ENCODE measurements around the gene PTPN9. TPM values are rescaled to one million over a fixed set of nuclear protein-coding genes. Genes with fewer than 3 reads are reported as not detected.

PTPN9 gene
- total RNA-seq, 1 experiment from 2014 or later: 31.6 TPM

DNA sequence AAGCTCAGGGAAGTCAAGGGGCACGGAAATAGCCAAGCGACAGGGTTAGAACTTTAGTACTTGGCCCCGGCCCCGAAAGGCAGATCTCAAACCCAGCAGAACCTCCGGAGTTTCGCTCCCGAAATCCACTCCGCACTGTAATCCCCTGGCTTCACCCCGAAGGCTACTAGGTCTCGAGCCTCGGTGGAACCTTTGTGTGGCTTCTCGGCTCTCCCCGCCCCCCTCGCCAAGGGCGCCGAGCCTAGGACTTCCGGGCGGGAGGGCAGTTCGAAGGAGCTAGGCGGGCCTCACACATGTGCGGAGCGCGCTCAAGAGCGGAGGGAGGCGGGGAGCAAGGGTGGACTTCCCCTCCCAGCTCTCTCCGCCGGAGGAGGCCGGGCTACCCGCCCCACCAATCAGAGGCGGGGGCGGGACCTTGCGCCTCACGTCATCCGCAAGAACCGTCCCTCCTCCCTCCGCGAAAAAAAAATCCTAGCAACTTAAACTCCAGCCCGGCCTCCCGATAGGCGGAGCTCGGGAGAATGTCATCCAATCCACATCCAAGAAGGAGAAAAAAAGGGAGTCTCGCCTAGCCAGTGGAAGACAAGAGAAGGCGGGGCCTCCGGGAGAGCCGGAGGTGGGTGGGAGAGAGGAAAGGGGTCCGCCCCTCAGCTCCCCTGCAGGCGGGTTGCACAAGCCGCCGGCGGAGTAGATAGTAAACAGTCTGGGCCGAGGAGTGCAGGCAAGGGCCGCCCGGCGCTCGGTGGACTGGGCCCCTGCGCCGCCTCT, 125.2 kb downstream of the PTPN9 start:
- POLR2A ChIA-PET: interaction anchor here (0.6 to 9.2 kb wide), 33 partner anchors 10 to 587 kb away, joined by 3 to 245 read pairs (median 5); partner anchors contain the start of genes C15orf39, IMP3, MAN2C1 and PPCDC
- intact Hi-C loops (cut with micrococcal nuclease): loop anchor here (2.0 to 5.0 kb wide), 4 partner anchors 85 to 187 kb away; partner anchors contain the start of genes IMP3, MAN2C1, PTPN9 and SNUPN
- Mint-ChIP-seq H3K36me3 (ENCODE audit: insufficient read depth, unreplicated experiment) (peaks cover 18% of the 10 kb centered on the region), H3K9me3 (ENCODE audit: unreplicated experiment) (no peaks in the 10 kb centered on the region), H3K27me3 (ENCODE audit: insufficient read depth, unreplicated experiment) (no peaks in the 10 kb centered on the region), H3K4me3 (ENCODE audit: unreplicated experiment) (peak overlapping the region; percentile 89), H3K27ac (ENCODE audit: low read depth, unreplicated experiment) (peak overlapping the region; percentile 85), H3K4me1 (ENCODE audit: insufficient read depth, unreplicated experiment) (peaks cover 22% of the 10 kb centered on the region)
- CTCF ChIA-PET: interaction anchor here (0.5 to 1.5 kb wide), 7 partner anchors 11 to 387 kb away, joined by 3 to 6 read pairs (median 3); partner anchors contain the start of gene IMP3
- BruUV-seq (replicated peaks): no TSS peak
- TF ChIP-seq, protein P1, sequence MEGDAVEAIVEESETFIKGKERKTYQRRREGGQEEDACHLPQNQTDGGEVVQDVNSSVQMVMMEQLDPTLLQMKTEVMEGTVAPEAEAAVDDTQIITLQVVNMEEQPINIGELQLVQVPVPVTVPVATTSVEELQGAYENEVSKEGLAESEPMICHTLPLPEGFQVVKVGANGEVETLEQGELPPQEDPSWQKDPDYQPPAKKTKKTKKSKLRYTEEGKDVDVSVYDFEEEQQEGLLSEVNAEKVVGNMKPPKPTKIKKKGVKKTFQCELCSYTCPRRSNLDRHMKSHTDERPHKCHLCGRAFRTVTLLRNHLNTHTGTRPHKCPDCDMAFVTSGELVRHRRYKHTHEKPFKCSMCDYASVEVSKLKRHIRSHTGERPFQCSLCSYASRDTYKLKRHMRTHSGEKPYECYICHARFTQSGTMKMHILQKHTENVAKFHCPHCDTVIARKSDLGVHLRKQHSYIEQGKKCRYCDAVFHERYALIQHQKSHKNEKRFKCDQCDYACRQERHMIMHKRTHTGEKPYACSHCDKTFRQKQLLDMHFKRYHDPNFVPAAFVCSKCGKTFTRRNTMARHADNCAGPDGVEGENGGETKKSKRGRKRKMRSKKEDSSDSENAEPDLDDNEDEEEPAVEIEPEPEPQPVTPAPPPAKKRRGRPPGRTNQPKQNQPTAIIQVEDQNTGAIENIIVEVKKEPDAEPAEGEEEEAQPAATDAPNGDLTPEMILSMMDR (IDR thresholded peaks at IDR 0.05; ENCODE audit: unreplicated experiment): no peak
- peak; percentile 100 for DNase-seq (ENCODE audit: unreplicated experiment)

DNA sequence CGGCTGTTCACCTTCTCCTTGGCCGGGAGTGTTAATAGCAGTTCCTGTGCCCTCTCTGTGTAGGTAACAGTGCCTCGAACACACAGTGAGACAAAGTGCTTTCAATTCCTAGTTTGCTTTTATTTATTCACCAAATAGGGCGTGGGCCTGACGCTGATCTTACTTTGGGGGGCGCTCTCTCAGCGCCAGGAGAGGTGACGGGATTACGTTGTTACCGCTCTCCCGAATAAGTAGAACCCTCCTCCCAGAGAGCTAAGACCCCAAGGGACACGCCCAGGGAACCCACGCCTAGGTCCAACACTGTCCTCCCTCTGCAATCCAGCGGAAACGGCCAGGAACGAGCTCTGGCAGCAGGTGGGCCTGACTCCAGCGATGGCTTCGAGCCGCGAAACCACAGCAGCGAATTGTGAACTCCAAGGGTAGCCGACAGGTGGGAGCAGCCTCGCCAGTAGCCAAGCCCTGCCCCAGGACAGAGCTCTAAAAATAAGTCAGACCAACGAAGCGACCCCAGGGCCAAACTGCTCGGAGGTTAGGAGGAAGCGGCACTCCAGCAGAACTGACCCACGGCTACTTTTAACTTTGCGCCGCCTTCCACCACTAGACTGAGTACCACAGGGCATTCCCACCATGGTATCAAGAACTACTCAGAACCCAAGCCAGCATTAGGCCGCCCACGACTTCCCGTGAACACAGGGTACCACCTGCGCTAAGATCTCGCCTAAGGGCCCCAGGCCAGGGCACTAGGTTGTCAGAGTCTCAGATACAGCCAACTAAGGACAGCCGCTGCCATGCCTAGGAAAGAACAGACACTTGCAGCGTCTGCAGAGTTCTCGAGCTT, 126.0 kb downstream of the PTPN9 start:
- POLR2A ChIA-PET: interaction anchor here (0.6 to 9.2 kb wide), 29 partner anchors 10 to 837 kb away, joined by 3 to 245 read pairs (median 6); partner anchors contain the start of genes C15orf39, IMP3, MAN2C1 and PTPN9
- DNase-seq (ENCODE audit: unreplicated experiment): peak; percentile 52
- BruUV-seq (replicated peaks): TSS peak; percentile 64
- H3K27me3 Mint-ChIP-seq (ENCODE audit: insufficient read depth, unreplicated experiment): no peaks in the 10 kb centered on the region
- peak overlapping the region; percentile 85 for H3K27ac Mint-ChIP-seq (ENCODE audit: low read depth, unreplicated experiment)
- peaks cover 23% of the 10 kb centered on the region for H3K4me1 Mint-ChIP-seq (ENCODE audit: insufficient read depth, unreplicated experiment)
- no peaks in the 10 kb centered on the region for H3K9me3 Mint-ChIP-seq (ENCODE audit: unreplicated experiment)
- CTCF ChIA-PET: interaction anchor here (0.6 to 1.5 kb wide), 6 partner anchors 10 to 276 kb away, joined by 3 to 5 read pairs (median 3); partner anchors contain the start of genes IMP3 and MAN2C1
- peaks cover 18% of the 10 kb centered on the region for H3K36me3 Mint-ChIP-seq (ENCODE audit: insufficient read depth, unreplicated experiment)
- TF ChIP-seq, protein P1 (IDR thresholded peaks at IDR 0.05; ENCODE audit: unreplicated experiment): no peak
- intact Hi-C loops (cut with micrococcal nuclease): loop anchor here (2.0 to 5.0 kb wide), 3 partner anchors 124 to 188 kb away; partner anchors contain the start of genes IMP3, PTPN9 and SNUPN
- peak overlapping the region; percentile 89 for H3K4me3 Mint-ChIP-seq (ENCODE audit: unreplicated experiment)

DNA sequence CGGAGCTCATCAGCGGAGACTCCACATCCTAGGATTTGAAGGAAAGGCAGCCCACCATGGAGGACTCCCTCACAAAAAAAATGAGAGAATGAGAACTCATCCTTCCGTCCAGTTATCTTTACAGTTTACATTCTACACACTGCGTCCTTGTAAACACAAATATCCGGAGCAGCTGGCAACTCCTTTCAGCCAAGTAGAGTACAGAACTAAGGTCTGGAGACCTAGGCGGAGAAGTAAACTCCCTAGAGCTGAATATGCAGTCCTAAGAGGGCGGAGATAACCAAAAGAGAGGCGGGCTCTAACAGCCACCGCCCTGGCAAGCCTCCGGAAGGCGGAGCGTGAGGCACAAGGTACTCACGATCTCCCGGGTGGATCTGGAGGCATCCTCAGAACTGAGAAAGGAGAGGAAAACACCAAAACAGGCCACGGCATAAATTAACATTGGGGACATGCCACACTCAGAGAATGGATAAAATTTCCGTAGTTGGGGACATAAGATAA, 126.7 kb downstream of the PTPN9 start:
- TF ChIP-seq, protein P1 (IDR thresholded peaks at IDR 0.05; ENCODE audit: unreplicated experiment): no peak
- Mint-ChIP-seq H3K4me3 (ENCODE audit: unreplicated experiment) (peak overlapping the region; percentile 89), H3K27ac (ENCODE audit: low read depth, unreplicated experiment) (peak overlapping the region; percentile 85), H3K36me3 (ENCODE audit: insufficient read depth, unreplicated experiment) (peaks cover 23% of the 10 kb centered on the region), H3K4me1 (ENCODE audit: insufficient read depth, unreplicated experiment) (peaks cover 27% of the 10 kb centered on the region), H3K27me3 (ENCODE audit: insufficient read depth, unreplicated experiment) (no peaks in the 10 kb centered on the region), H3K9me3 (ENCODE audit: unreplicated experiment) (no peaks in the 10 kb centered on the region)
- ChIA-PET POLR2A (interaction anchor here (0.6 to 9.2 kb wide), 37 partner anchors 9 to 991 kb away, joined by 3 to 245 read pairs (median 5); partner anchors contain the start of genes C15orf39, IMP3, MAN2C1 and PTPN9), CTCF (interaction anchor here (0.6 to 1.5 kb wide), 5 partner anchors 62 to 277 kb away, joined by 3 to 5 read pairs (median 3); partner anchors contain the start of gene MAN2C1)
- no TSS peak for BruUV-seq (replicated peaks)
- intact Hi-C loops (cut with micrococcal nuclease): loop anchor here (2.0 to 5.0 kb wide), 3 partner anchors 125 to 188 kb away; partner anchors contain the start of genes IMP3, PTPN9 and SNUPN
- DNase-seq (ENCODE audit: unreplicated experiment): peak; percentile 85
